HG03439 (cell line): Measurements from ENCODE around the gene RAB25.
A peak's percentile ranks its signal among the peaks of the same experiment; 100 is the strongest.

Experiments
- ATAC-seq: cut with Tn5 transposase; IDR thresholded peaks from one replicate; pipeline ENCODE4 v1.9.1; 2021; ENCODE audit warnings: mild to moderate bottlenecking, moderate library complexity; ENCODE audit not compliant: unreplicated experiment

RAB25 gene

GRCh38 chr1:156100205-156100995, 39.4 kb downstream of the RAB25 start:
- no peak for ATAC-seq

GRCh38 chr1:156101880-156102279, 40.9 kb downstream of the RAB25 start:
- ATAC-seq, result no peak

GRCh38 chr1:156102633-156103511, 41.9 kb downstream of the RAB25 start:
- ATAC-seq, result no peak

GRCh38 chr1:156103521-156103947, 42.6 kb downstream of the RAB25 start:
- ATAC-seq, result no peak

- no peak for ATAC-seq
These were observed 43.3 kb downstream of the RAB25 start for GRCh38 chr1:156104065-156104810.

GRCh38 chr1:156104861-156105832, 44.2 kb downstream of the RAB25 start:
- ATAC-seq, result no peak

GRCh38 chr1:156106624-156107488, 45.9 kb downstream of the RAB25 start:
- ATAC-seq, result peak; percentile 17

GRCh38 chr1:156108057-156108456, 47.1 kb downstream of the RAB25 start:
- ATAC-seq, result no peak

GRCh38 chr1:156108664-156109241, 47.8 kb downstream of the RAB25 start:
- ATAC-seq, result no peak

GRCh38 chr1:156110252-156110651, 49.3 kb downstream of the RAB25 start:
- ATAC-seq, result no peak

- no peak for ATAC-seq
These were observed 50.5 kb downstream of the RAB25 start for GRCh38 chr1:156111355-156111962.

GRCh38 chr1:156112276-156113137, 51.5 kb downstream of the RAB25 start:
- ATAC-seq, result no peak

- no peak for ATAC-seq
These were observed 52.5 kb downstream of the RAB25 start for GRCh38 chr1:156113282-156113950.

- peak; percentile 66 for ATAC-seq
These were observed 53.4 kb downstream of the RAB25 start, which contains the start of gene LMNA for GRCh38 chr1:156114101-156114918. TSS of gene LMNA (plus strand) at chr1:156114711. CDS start at chr1:156114919, 208 bp downstream.

- peak; percentile 16 for ATAC-seq
These were observed 54.1 kb downstream of the RAB25 start for GRCh38 chr1:156114919-156115513.
